Neural cell (in vitro differentiated cells): ENCODE results near the gene NOTCH4. TPM values are rescaled to one million over a fixed set of nuclear protein-coding genes. Genes with fewer than 3 reads are reported as not detected.

Experiments used
- H2AFZ ChIP-seq: fragments of 200-600, 300-800 bp; sonication (generic), shearing (Covaris generic); 2 replicates; pipeline ENCODE4 v1.6.0; 2014; ENCODE audit warnings: low read depth, mild to moderate bottlenecking, antibody characterized with exemption, low read length, moderate library complexity
- H3F3A ChIP-seq: fragments of 200-600 bp; shearing (Covaris generic); 2 replicates; pipeline ENCODE4 v1.6.1; 2016; ENCODE audit warnings: mild to moderate bottlenecking, moderate library complexity, mixed read lengths, antibody characterized with exemption, low read length; ENCODE audit not compliant: insufficient read depth, poor library complexity, severe bottlenecking
- H3K27ac ChIP-seq: fragments of 200-600, 300-800 bp; sonication (generic), shearing (Covaris generic); 2 replicates; pipeline ENCODE4 v1.5.1; 2014; ENCODE audit warnings: mild to moderate bottlenecking, low read length, moderate library complexity
- H3K27me3 ChIP-seq: fragments of 300-800, 200-600 bp; sonication (generic), shearing (Covaris generic); 2 replicates; pipeline ENCODE4 v1.6.0; 2014; ENCODE audit warnings: mild to moderate bottlenecking, low read depth, low read length, moderate library complexity; ENCODE audit not compliant: insufficient read depth
- H3K36me3 ChIP-seq: fragments of 300-800, 200-600 bp; sonication (generic), shearing (Covaris generic); 2 replicates; pipeline ENCODE4 v1.5.1; 2014; ENCODE audit warnings: mild to moderate bottlenecking, antibody characterized with exemption, low read length, moderate library complexity; ENCODE audit not compliant: insufficient read depth
- H3K4me2 ChIP-seq: fragments of 300-800, 200-600 bp; sonication (generic), shearing (Covaris generic); 2 replicates; pipeline ENCODE4 v1.6.0; 2014; ENCODE audit warnings: mild to moderate bottlenecking, low read length
- H3K4me3 ChIP-seq: fragments of 300-800, 200-600 bp; sonication (generic), shearing (Covaris generic); 2 replicates; pipeline ENCODE4 v1.5.1; 2014; ENCODE audit warnings: mild to moderate bottlenecking, low read length, moderate library complexity
- H3K79me2 ChIP-seq: fragments of 200-600 bp; shearing (Covaris generic); replicated peaks from 2 replicates; pipeline ENCODE4 v1.6.0; 2014; ENCODE audit warnings: mild to moderate bottlenecking, low read length, moderate library complexity; ENCODE audit not compliant: insufficient read depth
- H3K9ac ChIP-seq: fragments of 300-800, 200-600 bp; sonication (generic), shearing (Covaris generic); 2 replicates; pipeline ENCODE4 v1.6.1; 2016; ENCODE audit warnings: mild to moderate bottlenecking, low read length, mixed read lengths
- H3K9me2 ChIP-seq: fragments of 200-600 bp; shearing (Covaris generic); 2 replicates; pipeline ENCODE4 v1.6.1; 2016; ENCODE audit warnings: mild to moderate bottlenecking, low read length, mixed read lengths; ENCODE audit not compliant: insufficient read depth
- H3K9me3 ChIP-seq: fragments of 200-600, 300-800 bp; sonication (generic), shearing (Covaris generic); 2 replicates; pipeline ENCODE4 v1.6.1; 2016; ENCODE audit warnings: mild to moderate bottlenecking, mixed run types, low read length, moderate library complexity, mixed read lengths
- H4K20me1 ChIP-seq: fragments of 200-600 bp; shearing (Covaris generic); 2 replicates; pipeline ENCODE4 v1.6.1; 2016; ENCODE audit warnings: mild to moderate bottlenecking, mixed run types; ENCODE audit not compliant: insufficient read depth
- EP300 ChIP-seq: fragments of 450-650 bp; conservative IDR thresholded peaks from 2 replicates; pipeline ENCODE4 v1.6.1; 2014; ENCODE audit warnings: antibody characterized with exemption, mild to moderate bottlenecking, moderate library complexity; ENCODE audit not compliant: poor library complexity, severe bottlenecking
- EZH2 ChIP-seq: fragments of 200-600, 300-800 bp; shearing (Covaris generic), sonication (generic); IDR thresholded peaks from 2 replicates; pipeline ENCODE4 v1.6.1; 2014; ENCODE audit warnings: antibody characterized with exemption, low read length, borderline replicate concordance, mild to moderate bottlenecking; ENCODE audit not compliant: insufficient read depth, poor library complexity, severe bottlenecking
- MXI1 ChIP-seq: fragments of 450-650 bp; conservative IDR thresholded peaks from 2 replicates; pipeline ENCODE4 v1.6.1; 2014; ENCODE audit warnings: antibody characterized with exemption, mild to moderate bottlenecking; ENCODE audit not compliant: poor library complexity, severe bottlenecking
- POLR2AphosphoS5 ChIP-seq: IDR thresholded peaks from 2 replicates; pipeline ENCODE4 v1.6.1; 2012
- RAD21 ChIP-seq: fragments of 450-650 bp; conservative IDR thresholded peaks from 2 replicates; pipeline ENCODE4 v1.6.1; 2014; ENCODE audit warnings: antibody characterized with exemption, mild to moderate bottlenecking, moderate library complexity
- SMC3 ChIP-seq: fragments of 450-650 bp; conservative IDR thresholded peaks from 2 replicates; pipeline ENCODE4 v1.6.1; 2014; ENCODE audit warnings: antibody characterized with exemption, mild to moderate bottlenecking, moderate library complexity; ENCODE audit not compliant: poor library complexity
- TAF1 ChIP-seq: IDR thresholded peaks from 2 replicates; pipeline ENCODE4 v1.6.1; 2012; ENCODE audit warnings: low read depth
- polyA plus RNA-seq: library from polyadenylated mRNA; depleted of rRNA; stranded (reverse); fragments of >200 nt; gene quantifications from 2 replicates; pipeline ENCODE4 v1.2.3, GENCODE V29; 2014
- TF ChIP-seq, protein P1 (sequence below): IDR thresholded peaks from 2 replicates; pipeline ENCODE4 v1.6.1; 2012; ENCODE audit warnings: borderline replicate concordance
- TF ChIP-seq, protein P2 (sequence below): fragments of 450-650 bp; IDR thresholded peaks from 2 replicates; pipeline ENCODE4 v1.5.1; 2014; ENCODE audit warnings: antibody characterized with exemption, mild to moderate bottlenecking, moderate library complexity; ENCODE audit not compliant: poor library complexity, severe bottlenecking

Gene NOTCH4
- polyA plus RNA-seq, 1 donor from 2014 or later: 5.5 TPM

DNA sequence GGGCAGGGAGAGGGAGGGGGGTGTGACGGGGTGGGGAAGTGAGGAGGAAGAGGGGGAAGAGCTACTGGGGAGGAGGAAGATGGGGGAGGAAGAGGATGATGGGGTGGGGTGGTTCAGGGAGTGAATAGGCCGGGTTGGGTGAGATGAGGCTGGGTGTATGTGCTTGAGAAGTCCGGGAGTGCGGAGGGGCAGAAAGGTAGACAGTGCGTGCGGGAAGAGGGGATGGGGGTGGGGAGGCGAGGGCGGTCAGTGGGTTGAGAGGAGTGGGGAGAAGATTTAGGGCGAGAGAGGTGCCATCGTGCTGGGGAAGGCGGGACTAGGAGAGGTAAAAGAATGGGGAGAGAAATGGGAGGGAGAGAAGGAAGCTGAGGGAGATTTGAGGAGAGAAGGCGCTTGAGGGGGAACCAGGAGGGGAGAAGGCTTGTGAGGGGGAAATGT lies 30.9 kb upstream of the NOTCH4 start:
- Histone ChIP-seq H3K4me2 (no peak overlapping the region), H2AFZ (no peak overlapping the region), H3K27me3 (no peaks in the 10 kb centered on the region), H3K9ac (no peak overlapping the region), H3K27ac (no peak overlapping the region), H3K9me3 (no peaks in the 10 kb centered on the region), H3K79me2 (no peaks in the 10 kb centered on the region), H3K4me3 (no peak overlapping the region), H3K36me3 (no peaks in the 10 kb centered on the region), H3F3A (no peaks in the 10 kb centered on the region), H3K9me2 (no peaks in the 10 kb centered on the region), H4K20me1 (no peaks in the 10 kb centered on the region)
- TF ChIP-seq EP300: no peak
- no peak for TF ChIP-seq MXI1
- TF ChIP-seq RAD21: no peak
- TF ChIP-seq, protein P1, sequence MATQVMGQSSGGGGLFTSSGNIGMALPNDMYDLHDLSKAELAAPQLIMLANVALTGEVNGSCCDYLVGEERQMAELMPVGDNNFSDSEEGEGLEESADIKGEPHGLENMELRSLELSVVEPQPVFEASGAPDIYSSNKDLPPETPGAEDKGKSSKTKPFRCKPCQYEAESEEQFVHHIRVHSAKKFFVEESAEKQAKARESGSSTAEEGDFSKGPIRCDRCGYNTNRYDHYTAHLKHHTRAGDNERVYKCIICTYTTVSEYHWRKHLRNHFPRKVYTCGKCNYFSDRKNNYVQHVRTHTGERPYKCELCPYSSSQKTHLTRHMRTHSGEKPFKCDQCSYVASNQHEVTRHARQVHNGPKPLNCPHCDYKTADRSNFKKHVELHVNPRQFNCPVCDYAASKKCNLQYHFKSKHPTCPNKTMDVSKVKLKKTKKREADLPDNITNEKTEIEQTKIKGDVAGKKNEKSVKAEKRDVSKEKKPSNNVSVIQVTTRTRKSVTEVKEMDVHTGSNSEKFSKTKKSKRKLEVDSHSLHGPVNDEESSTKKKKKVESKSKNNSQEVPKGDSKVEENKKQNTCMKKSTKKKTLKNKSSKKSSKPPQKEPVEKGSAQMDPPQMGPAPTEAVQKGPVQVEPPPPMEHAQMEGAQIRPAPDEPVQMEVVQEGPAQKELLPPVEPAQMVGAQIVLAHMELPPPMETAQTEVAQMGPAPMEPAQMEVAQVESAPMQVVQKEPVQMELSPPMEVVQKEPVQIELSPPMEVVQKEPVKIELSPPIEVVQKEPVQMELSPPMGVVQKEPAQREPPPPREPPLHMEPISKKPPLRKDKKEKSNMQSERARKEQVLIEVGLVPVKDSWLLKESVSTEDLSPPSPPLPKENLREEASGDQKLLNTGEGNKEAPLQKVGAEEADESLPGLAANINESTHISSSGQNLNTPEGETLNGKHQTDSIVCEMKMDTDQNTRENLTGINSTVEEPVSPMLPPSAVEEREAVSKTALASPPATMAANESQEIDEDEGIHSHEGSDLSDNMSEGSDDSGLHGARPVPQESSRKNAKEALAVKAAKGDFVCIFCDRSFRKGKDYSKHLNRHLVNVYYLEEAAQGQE: no peak
- TF ChIP-seq POLR2AphosphoS5: no peak
- TF ChIP-seq TAF1: no peak
- no peak for TF ChIP-seq SMC3
- TF ChIP-seq, protein P2, sequence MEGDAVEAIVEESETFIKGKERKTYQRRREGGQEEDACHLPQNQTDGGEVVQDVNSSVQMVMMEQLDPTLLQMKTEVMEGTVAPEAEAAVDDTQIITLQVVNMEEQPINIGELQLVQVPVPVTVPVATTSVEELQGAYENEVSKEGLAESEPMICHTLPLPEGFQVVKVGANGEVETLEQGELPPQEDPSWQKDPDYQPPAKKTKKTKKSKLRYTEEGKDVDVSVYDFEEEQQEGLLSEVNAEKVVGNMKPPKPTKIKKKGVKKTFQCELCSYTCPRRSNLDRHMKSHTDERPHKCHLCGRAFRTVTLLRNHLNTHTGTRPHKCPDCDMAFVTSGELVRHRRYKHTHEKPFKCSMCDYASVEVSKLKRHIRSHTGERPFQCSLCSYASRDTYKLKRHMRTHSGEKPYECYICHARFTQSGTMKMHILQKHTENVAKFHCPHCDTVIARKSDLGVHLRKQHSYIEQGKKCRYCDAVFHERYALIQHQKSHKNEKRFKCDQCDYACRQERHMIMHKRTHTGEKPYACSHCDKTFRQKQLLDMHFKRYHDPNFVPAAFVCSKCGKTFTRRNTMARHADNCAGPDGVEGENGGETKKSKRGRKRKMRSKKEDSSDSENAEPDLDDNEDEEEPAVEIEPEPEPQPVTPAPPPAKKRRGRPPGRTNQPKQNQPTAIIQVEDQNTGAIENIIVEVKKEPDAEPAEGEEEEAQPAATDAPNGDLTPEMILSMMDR: no peak
- TF ChIP-seq EZH2: no peak

DNA sequence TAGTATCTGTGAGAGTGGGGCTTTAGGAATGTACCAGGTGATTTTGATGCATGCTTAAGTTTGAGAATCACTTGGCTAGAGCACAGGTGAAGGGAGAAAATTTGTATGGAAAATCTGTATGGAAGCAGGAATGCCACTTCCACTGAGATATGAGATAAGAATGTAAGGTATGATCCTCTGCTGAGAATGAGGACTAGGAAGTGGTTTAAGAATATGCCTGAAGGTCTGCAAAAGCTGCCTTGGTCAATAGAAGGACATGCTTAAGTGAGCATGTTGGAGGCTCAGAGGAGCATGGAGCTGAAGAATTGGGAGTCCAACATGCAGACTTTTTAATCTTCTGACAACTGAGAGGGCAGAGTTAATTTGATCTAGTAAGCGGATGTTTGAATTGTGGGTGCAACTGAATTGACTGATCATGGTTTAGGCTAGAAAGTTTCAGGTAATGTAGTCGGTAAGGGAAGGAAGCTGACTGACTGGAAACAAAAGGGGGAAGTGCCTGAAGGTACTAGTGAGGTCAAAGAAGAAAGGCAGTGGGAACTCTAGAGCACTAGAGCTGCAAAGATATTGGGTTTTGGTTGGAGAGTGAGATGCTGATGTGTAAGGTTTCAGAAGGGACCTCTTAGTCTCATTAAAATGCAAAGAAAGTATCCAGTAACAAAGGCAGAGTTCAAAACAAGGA lies 28.6 kb upstream of the NOTCH4 start:
- no peaks in the 10 kb centered on the region for H3K27me3 ChIP-seq
- H3K4me2 ChIP-seq: no peak overlapping the region
- no peaks in the 10 kb centered on the region for H3K9me3 ChIP-seq
- H2AFZ ChIP-seq: no peak overlapping the region
- H3K27ac ChIP-seq: no peak overlapping the region
- no peak overlapping the region for H3K4me3 ChIP-seq
- TF ChIP-seq TAF1 (no peak), EZH2 (no peak), SMC3 (no peak)
- H3K9ac ChIP-seq: no peak overlapping the region
- no peaks in the 10 kb centered on the region for H3K36me3 ChIP-seq
- no peaks in the 10 kb centered on the region for H3K79me2 ChIP-seq
- no peaks in the 10 kb centered on the region for H3F3A ChIP-seq
- no peaks in the 10 kb centered on the region for H4K20me1 ChIP-seq
- H3K9me2 ChIP-seq: no peaks in the 10 kb centered on the region
